ENCODE data around the gene TIE1.
"Not testable (repeated sequence)": the region's sequence is repeated elsewhere in the genome, so short reads cannot be mapped to it uniquely, and the experiment has no call there.

Gene TIE1

DNA sequence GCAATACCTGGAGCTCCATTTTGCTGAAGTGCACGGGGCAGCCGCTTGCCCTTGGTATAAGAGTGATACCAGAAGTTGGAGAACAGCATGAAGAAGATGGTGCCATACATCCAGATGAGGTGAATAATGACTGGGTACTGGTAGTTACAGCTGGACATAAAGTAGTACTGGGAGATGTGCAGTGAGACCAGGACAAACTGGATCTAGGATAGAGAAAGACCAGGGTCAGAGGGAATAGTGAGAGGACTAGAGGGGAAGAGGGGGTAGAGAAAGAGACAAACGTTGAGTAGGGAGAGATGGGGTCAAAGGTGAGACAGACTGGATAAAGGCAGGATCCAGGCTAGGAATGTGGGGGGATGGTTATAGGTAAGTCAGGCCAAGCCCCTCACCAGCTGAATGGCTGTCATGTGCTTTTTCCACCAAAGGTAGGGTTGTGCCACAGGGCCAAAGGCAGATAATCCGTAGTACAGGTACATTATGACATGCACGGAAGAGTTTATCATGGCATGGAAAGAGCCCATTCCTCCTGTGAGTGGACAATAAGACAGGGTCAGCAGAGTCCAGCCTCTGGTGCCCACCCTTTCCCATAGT lies 63.2 kb downstream of the TIE1 start:
- DNase-seq, result no peak

DNA sequence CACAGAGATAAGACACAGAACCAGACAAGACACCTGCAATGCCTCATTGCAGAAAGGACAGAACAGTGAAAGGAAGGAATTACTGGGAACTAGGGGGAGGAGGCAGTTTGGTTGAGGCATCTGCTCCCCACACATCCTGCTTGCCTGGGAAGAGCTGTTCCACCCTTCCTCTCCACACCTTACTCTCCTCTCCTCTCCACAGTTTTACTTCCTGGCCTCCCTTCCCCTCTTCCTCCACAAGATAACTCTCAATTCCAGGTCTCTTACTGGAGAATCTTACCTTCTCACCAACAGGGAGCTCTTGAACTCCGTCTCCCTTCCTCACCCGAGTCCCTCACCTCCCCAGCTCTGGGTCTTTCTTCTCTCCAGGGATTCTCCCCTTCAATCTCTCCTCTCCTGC lies 64.9 kb downstream of the TIE1 start:
- no peak for DNase-seq

DNA sequence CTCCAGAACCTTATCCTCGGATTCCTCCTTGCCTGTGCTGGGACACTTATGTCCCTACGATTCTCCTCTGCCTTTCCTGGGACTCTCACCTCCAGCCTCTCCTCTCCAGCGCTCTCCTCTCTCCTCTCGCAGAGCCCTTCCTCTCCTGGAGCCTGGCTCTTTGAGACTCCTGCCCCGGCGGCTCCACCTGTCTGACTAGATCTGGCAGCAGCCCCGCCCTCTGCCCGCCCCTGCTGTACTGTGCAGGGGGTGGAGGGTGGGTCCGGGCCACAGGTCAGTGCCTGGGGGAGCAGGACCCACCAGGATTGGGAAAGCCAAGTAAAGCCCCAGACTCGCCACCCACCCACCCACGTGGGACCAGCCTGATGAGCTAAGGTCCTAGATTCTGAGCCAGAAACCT lies 65.4 kb downstream of the TIE1 start:
- DNase-seq, result no peak

DNA sequence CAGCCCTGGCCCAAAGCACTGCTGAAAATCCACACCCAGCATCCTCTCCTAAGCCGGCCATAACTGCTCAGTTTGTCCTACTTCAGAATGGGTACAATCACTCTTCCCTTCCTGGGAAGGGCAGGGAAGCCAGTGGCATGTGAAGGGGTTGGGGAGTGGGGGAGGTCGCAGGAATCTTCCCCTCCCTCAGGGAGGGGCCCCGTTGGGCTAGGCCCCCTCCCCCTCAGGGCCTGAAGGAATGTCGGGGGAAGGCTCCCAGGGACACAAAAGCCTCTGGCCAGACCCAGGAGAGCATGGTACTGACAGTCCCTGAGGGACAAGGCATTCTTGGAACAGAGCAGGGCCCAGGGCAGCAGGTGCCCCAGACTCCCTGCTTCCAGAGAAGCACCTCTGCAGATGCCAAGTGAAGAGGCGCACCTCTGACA lies 65.8 kb downstream of the TIE1 start:
- no peak for DNase-seq

DNA sequence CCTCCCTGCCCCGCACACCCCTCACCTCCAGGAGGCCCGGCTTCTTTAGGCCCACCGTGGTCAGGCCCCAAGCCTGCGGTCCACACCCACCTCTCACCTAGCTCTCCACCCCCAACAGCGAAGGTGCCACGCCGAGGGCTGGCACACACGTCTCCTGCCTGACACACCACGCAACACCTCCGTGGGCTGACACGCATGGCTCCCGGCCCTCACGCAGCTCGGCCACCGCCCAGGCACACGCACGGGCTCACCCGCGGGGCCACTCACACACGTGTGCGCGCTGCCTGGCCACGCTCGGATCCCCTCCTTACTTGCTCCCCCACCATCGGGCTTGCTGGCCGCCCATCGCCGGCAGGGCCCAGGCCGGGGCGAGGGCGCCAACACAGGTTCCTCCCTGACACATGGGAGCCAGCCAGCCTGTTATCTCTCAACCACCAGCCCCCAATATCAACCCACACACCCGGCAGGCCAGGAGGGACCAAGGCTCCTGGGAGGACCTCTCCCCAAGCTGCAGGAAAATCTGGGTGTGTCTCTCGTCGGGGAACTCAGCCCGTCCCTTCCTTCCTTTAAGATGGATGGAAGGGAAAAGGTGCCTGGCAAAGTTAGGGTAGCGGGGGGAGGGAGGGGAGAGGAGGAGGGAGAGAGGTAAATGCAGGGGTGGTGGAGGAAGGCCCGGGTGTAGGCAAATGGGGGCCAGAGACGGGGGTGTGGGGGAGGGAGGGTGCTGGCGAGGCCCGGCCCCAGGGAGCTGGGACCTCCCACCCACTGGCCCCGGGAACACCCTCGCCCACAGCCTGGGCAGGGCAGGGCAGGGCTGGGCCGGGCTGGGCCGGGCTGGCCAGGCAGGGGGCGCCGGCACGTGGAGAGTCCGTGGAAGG lies 66.5 kb downstream of the TIE1 start:
- DNase-seq, result peak; percentile 44

DNA sequence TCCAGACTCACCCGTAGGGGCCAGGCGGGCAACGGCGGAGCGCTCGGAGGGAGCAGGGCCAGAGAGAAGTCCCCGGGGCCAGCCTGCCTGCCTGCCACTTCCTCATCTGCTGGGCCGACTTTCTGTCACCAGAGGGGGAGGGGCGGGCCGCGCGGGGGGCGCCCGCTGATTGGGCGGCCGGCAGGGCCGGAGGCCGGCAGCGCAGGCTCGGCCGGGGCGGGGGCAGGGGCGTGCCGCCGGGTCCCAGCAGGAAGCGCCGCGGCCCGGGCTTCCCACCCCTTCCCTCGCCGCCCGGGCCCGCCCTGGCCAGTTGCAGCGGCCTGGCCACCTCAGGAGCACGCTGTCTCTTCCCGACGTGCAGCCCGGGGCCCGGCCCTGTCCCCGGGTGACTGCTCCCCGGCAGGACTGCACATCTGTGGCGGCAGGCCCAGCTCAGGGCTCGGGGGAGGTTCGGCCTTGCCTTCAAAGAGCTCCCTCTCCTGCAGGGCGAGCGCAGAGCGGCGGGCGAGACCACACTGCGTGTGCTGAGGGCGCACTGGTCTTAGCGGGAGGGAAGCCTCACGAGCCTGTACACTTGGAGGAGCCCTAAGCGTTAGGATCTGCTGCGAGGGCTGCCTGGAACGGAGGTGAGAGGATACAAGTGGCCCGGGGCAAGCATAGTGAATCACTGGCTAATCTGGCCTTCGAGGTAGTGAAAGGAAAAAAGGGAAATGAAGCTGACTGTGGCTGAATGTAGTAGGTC lies 67.3 kb downstream of the TIE1 start, which contains the start of gene ELOVL1:
Gene ELOVL1 (minus strand): TSS at position 108 of the 742 bp plus-strand sequence. CDS start 2,402 bp downstream, outside the sequence.
- peak; percentile 93 for DNase-seq

DNA sequence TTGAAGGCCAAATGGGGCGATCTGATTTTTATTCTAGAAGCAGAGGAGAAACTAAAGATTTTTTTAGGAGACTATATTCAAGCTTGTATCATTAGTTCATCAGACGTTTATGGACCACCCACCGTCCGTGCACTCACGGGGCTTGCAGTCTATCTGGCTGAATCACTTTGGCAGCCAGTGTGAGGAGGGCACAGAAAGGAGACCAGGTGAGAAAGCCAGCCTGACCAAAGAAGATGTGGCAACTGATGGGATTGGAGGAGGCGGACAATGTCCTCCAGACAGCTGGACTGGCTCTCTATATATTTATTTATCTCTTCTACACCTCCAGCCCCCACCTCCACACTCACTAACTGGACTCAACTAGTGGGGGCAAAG lies 67.9 kb downstream of the TIE1 start:
- no peak for DNase-seq

DNA sequence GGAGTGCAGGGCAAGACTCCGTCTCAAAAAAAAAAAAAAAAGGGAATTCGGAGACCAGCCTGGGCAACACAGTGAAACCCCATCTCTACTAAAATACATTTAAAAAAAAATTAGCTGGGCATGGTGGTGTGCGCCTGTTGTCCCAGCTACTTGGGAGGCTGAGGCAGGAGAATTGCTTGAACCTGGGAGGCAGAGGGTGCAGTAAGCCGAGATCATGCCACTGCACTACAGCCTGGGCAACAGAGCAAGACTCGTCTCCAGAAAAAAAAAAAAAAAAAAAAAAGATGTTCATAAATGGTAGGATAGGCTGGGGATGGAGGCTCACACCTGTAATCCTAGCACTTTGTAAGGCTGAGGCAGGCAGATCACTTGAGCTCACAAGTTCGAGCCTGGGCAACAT lies 69.0 kb downstream of the TIE1 start:
- DNase-seq, result not testable (repeated sequence)

DNA sequence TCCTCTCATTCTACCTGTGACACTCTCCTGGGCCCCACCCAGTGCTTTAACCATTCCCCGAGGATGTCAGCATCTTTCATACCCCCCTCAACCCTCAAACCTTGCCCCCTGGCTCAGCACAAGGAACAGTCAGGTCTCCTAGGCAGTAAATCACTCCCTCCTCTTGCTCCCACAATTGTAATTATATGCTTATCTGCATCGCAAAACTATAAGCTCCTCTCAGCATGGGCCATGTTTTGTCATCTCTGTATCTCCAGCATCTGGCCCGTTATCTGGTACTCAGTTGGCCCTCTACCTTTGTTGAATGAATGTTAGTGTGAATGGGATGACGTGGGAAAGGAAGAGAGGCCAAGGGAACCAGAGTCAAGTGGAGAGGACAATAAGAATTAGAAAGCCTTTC lies 69.8 kb downstream of the TIE1 start:
- DNase-seq, result no peak

DNA sequence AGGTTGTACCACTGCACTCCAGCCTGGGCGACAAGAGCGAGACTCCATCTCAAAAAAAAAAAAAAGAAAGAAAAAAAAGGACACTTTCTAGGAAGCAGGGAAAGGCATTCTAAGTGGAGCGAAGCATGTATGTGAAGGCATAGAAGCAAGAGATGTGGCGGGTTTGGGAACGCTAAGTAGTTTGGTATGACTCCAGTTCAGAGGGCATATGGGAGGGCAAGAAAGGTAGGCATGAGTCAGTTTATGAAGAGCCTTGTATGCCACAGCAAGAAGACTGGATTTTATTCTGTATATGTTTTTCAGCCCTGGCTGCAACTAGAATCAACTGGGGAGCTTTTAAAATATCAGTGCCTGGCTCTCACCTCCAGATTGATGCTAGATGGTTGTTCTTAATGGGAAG lies 71.4 kb downstream of the TIE1 start:
- no peak for DNase-seq
